GM18517 (cell line): ENCODE data around the gene ANKRD13A.
A peak's percentile ranks its signal among the peaks of the same experiment; 100 is the strongest.
"Not testable (repeated sequence)": the region's sequence is repeated elsewhere in the genome, so short reads cannot be mapped to it uniquely, and the experiment has no call there.

Experiments used
- ATAC-seq: cut with Tn5 transposase; IDR thresholded peaks from one replicate; pipeline ENCODE4 v1.9.1; 2021; ENCODE audit warnings: mild to moderate bottlenecking, moderate library complexity; ENCODE audit not compliant: unreplicated experiment

ANKRD13A gene

GRCh38 chr12:110074089-110074488 lies 74.9 kb downstream of the ANKRD13A start:
- no peak for ATAC-seq

GRCh38 chr12:110075880-110076279 lies 76.7 kb downstream of the ANKRD13A start:
- ATAC-seq, result no peak

GRCh38 chr12:110077800-110078199 lies 78.6 kb downstream of the ANKRD13A start:
- ATAC-seq, result no peak

GRCh38 chr12:110079477-110080400 lies 80.5 kb downstream of the ANKRD13A start:
- peak; percentile 86 for ATAC-seq

GRCh38 chr12:110080410-110080809 lies 81.2 kb downstream of the ANKRD13A start:
- no peak for ATAC-seq

GRCh38 chr12:110084314-110085015 lies 85.2 kb downstream of the ANKRD13A start:
- no peak for ATAC-seq

GRCh38 chr12:110088216-110088615 lies 89.0 kb downstream of the ANKRD13A start:
- ATAC-seq, result not testable (repeated sequence)

- no peak for ATAC-seq
Observed at GRCh38 chr12:110088936-110089335, 89.7 kb downstream of the ANKRD13A start.
